Measurements from ENCODE around the gene ARL2. TPM values are rescaled to one million over a fixed set of nuclear protein-coding genes. Genes with fewer than 3 reads are reported as not detected.

ARL2 gene
- total RNA-seq = 124 and 130 TPM in 2 replicates

DNA sequence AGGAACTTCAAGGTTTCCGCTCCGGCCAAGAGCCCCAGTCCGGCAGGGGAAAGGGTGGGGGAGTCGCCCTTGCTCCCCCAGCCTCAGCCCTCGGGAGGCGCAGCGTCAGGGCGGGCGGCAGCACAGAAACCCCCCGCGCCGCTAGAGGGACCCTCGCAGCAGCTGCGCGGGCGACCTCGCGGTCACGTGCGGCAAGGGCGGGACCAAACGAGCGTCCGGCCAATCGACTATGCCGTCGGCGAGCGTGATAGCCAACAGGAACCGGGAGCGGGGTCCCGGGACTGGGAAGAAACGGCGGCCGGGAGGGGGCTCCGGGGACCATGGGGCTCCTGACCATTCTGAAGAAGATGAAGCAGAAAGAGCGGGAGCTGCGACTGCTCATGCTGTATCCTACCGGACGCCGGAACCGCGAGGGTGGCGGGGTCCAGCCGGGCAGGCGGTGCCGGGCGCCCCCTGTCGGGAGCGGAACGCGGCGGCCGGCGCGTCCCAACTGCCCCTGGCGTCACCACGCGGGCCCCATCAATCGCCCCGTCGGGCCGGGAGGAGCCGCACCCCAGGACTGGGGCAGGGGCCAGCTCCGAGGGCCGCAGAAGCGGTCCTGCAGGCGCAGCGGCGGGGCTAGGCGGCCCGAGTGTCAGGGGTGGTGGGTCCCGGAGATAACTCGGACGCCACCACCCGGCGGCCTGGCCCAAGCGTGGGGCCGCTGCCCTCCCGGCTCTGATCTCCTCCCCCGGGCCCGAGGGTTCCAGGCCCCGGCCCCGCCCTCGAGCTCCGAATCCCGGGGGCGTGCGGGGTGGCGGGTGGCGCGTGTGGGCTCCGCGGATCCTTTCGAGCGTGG, at the start of gene ARL2:
ARL2 (plus strand) TSS at position 273 of the 838 bp plus-strand sequence; CDS start at position 321, 48 bp downstream.

DNA sequence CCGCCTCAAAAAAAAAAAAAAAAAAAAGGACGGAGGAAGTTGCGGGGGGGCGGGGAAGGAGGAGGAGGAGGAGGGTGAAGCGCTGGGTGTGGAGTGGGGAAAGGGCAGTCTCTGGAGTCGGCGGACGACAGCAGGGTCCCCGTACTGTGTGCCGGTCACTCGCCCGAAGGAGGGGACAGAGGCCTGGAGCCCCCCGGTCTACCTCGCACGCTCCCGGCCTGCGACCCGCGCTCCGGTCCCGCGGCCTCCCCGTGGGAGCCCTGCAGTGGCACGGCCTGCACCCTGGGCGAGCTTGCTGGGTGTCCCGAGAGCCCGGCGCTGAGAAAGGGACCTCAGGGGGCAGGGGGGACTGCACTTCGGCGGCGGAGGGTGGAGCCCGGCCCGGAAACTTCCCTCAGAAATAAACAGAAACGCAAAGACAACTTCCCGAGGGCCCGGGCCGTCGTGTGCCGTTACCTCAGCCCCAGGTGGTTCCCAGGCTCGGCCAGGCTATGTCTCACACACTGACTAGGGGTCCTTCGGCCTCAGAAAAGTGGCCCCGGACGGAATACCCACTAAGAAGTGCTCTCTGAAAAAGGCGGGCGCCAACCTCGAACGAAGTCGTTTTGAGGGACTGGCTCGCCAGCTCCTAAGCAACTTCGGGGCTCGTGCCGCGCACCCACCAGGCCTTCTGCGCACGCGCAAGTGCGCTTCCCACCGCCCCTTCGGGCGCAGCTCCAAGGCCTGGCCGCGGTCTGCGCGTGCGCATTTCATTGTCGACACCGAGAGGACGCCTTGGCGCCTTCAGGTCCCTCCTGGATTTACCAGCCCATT, 42.3 kb upstream of the ARL2 start, which contains the start of gene MAJIN:
MAJIN (minus strand) TSS at position 688 of the 813 bp plus-strand sequence. CDS start 12,703 bp downstream, outside the sequence.

DNA sequence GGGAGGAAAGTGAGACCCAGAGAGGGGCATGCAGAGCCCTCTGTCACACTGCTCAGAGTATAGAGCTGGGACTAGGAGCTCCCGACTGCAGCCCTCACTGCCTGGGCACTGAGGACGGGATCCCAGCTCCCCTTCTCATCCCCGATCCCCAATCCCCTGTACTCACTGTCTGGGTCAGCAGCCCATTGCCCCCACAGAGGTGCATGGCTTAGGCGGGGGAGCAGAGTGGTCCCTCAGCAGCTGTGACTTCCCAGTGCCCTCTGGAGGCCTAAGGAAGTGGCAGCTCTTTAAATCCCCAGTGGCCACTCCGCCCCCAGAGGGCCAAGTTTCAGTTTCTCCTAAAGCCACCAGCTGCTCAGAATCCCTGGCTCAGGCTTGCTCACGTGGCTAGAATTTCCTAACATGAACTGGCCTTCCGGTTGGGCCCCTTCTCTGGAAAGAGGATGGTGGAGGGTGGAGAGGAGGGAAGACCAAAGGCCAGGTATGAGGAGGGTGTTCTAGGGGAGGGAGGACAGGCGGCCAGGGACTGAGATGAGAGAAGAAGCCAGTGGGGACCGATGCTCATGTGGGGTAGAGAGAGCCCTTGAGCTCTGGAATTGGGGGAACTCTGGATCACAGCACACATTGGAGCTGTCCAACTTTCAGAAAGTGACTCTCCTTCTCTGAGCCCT, 17.1 kb upstream of the ARL2 start, which contains the start of gene BATF2:
BATF2 (minus strand) TSS at position 262 of the 671 bp plus-strand sequence; CDS start at position 205, 57 bp downstream.

DNA sequence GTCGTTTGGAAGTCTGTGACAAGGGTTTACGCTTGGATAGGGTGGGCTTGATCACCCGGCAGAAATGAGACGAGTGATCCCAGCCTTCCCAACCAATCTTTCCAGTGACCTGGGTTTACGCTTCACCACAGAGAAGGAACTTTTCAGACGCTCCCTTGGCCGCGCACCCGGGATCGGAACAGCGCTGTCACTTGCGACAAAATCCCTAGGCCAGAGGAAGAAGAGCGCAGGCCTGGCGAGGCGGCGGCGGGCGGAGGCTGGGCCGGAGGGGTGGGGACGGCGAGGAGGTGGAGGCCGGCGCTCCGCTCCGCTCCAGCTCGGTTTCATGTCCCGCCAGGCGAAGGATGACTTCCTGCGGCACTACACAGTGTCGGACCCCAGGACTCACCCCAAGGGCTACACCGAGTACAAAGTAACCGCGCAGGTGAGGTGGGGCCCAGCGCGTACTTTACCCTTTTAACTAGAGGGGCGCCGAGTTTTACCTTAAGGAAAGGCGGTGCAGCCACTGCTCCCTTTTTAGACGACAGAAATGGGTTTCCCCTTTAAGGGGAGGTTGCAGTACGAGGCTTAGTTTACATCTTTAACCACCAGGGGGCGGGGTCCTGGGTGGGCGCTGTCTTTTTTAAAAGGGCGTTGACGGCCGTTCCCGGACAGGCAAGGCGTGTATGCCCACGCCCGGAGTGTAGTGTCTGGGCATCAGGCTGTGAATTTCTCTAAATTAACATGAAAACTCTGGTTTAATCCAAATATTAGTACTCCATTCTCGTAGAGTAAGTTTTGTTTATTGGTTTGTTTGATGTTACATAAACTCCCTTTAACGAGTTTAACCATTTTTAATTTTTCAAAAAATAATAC, 13.5 kb downstream of the ARL2 start, which contains the start of gene SNX15:
SNX15 (plus strand) TSS at position 227 of the 855 bp plus-strand sequence; CDS start at position 326, 99 bp downstream.

DNA sequence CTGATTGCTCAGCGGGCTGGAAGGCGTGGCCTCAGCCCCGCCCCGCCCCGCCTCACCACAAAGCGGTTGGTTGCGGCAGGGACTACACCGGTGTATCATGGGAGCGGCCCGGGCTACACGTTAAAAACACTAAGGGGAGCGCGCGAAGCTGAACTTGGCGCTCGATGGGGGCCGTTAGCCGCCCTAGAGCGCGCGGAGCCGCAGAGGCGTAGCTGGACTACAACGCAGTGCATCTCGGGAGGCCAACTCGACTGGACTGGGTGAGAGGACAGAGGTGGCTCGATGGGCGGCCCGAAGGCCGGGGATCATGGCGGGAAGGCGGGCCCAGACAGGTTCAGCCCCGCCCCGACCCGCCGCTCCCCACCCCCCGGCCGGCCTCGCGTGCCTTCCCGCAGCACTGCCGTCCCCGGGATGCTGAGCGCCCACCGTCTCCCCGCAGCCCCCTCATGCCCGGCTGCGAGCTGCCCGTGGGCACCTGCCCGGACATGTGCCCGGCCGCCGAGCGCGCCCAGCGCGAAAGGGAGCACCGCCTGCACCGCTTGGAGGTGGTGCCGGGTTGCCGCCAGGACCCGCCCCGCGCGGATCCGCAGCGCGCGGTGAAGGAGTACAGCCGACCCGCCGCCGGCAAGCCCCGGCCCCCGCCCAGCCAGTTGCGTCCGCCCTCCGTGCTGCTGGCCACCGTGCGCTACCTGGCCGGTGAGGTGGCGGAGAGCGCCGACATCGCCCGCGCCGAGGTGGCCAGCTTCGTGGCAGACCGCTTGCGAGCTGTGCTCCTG, 27.1 kb downstream of the ARL2 start, which contains the start of gene SAC3D1:
SAC3D1 (plus strand) TSS at position 364 of the 776 bp plus-strand sequence; CDS start at position 447, 83 bp downstream.

DNA sequence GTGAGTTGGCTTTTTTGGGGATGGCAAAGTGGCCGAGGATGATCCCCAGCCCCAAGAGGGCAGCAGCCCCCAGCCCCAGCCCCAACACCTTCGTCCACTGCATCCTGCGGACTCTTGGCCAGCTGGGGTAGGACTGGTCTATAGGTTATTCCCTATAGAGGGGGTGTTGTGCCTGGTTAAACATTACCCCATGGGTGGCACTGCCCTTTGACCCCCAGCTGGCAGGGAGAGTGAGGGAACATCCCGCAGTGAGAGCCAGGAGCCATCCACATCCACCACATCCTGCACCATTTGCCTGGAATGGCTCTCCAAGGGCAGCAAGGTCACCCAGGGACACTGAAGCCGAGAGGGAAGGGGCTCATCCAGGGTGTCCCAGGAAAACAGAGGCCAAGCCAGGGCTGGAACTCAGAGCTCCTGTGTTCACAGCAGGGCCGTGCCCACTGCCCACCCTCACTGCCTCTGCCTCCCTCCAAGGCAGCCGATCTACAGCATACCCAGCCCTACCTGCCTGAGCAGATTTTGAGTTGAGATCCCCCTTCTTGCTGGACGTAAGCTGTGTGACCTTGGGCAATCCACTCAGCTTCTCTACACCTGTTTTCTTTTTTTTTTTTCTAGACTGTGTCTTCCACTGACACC, 44.6 kb downstream of the ARL2 start, which contains the start of gene NAALADL1:
NAALADL1 (minus strand) TSS at position 135 of the 636 bp plus-strand sequence; CDS start at position 103, 32 bp downstream.

Other genes starting within 250 kb of the ARL2 start
- 54.5 and 89.6 TPM in 2 replicates for gene SF1, start 235.6 kb upstream of the ARL2 start, total RNA-seq
- gene MAP4K2, start 210.9 kb upstream of the ARL2 start, total RNA-seq = 47.9 and 67.0 TPM in 2 replicates
- 10.8 and 14.8 TPM in 2 replicates for gene MEN1, start 203.6 kb upstream of the ARL2 start, total RNA-seq
- 0.34 and 0.43 TPM in 2 replicates for gene CDC42BPG, start 169.5 kb upstream of the ARL2 start, total RNA-seq
- 19.3 and 24.4 TPM in 2 replicates for gene EHD1, start 135.5 kb upstream of the ARL2 start, total RNA-seq
- 8.8 and 13.9 TPM in 2 replicates for gene ATG2A, start 97.0 kb upstream of the ARL2 start, total RNA-seq
- gene PPP2R5B, start 89.5 kb upstream of the ARL2 start, total RNA-seq = 5.0 and 9.2 TPM in 2 replicates
- not detected in 2 replicates for gene GPHA2, start 78.3 kb upstream of the ARL2 start, total RNA-seq
- not detected in 2 replicates for gene MAJIN, start 42.1 kb upstream of the ARL2 start, total RNA-seq
- gene BATF2, start 17.2 kb upstream of the ARL2 start, total RNA-seq = 0.52 and 0.54 TPM in 2 replicates
- gene SNX15, start 13.3 kb downstream of the ARL2 start, total RNA-seq = 7.5 and 9.9 TPM in 2 replicates
- 4.1 and 5.3 TPM in 2 replicates for gene SAC3D1, start 27.1 kb downstream of the ARL2 start, total RNA-seq
- gene NAALADL1, start 44.4 kb downstream of the ARL2 start, total RNA-seq = 11.5 and 12.8 TPM in 2 replicates
- gene CDCA5, start 69.9 kb downstream of the ARL2 start, total RNA-seq = 1.5 and 2.0 TPM in 2 replicates
- gene ZFPL1, start 70.1 kb downstream of the ARL2 start, total RNA-seq = 16.4 and 20.7 TPM in 2 replicates
- 231 and 291 TPM in 2 replicates for gene VPS51, start 82.1 kb downstream of the ARL2 start, total RNA-seq
- 6.0 and 12.8 TPM in 2 replicates for gene TM7SF2, start 97.7 kb downstream of the ARL2 start, total RNA-seq
- gene ZNHIT2, start 103.5 kb downstream of the ARL2 start, total RNA-seq = 6.3 and 6.4 TPM in 2 replicates
- gene FAU, start 108.0 kb downstream of the ARL2 start, total RNA-seq = 283 and 465 TPM in 2 replicates
- gene MRPL49, start 108.2 kb downstream of the ARL2 start, total RNA-seq = 41.9 and 49.5 TPM in 2 replicates
- 7.9 and 12.3 TPM in 2 replicates for gene SYVN1, start 120.4 kb downstream of the ARL2 start, total RNA-seq
- gene SPDYC, start 156.1 kb downstream of the ARL2 start, total RNA-seq = not detected in 2 replicates
- 80.4 and 81.5 TPM in 2 replicates for gene CAPN1, start 167.8 kb downstream of the ARL2 start, total RNA-seq
- 3.3 and 3.4 TPM in 2 replicates for gene POLA2, start 247.8 kb downstream of the ARL2 start, total RNA-seq

Data from dermis lymphatic vessel endothelial cell (primary cell).